GM13976 (cell line): Measurements from ENCODE around the gene TMOD2.

Source experiments
- DNase-seq: peaks from one replicate; pipeline ENCODE4 v3.0.0; 2012; ENCODE audit warnings: low spot score
- in situ Hi-C: fragments of 300-500 bp; cut with MboI; formaldehyde crosslinking; loops from one replicate; pipeline ENCODE4 v1.12.0; 2022; ENCODE audit warnings: low sequenced_read_pairs, mixed read lengths, inconsistent platforms; ENCODE audit not compliant: unreplicated experiment
- TF ChIP-seq, protein P1 (sequence below): IDR thresholded peaks from 2 replicates; pipeline ENCODE4 v1.5.1; 2012; ENCODE audit warnings: borderline replicate concordance, mild to moderate bottlenecking; ENCODE audit not compliant: insufficient read depth; ENCODE audit errors: extremely low read depth, missing control alignments, control extremely low read depth

Gene TMOD2

DNA sequence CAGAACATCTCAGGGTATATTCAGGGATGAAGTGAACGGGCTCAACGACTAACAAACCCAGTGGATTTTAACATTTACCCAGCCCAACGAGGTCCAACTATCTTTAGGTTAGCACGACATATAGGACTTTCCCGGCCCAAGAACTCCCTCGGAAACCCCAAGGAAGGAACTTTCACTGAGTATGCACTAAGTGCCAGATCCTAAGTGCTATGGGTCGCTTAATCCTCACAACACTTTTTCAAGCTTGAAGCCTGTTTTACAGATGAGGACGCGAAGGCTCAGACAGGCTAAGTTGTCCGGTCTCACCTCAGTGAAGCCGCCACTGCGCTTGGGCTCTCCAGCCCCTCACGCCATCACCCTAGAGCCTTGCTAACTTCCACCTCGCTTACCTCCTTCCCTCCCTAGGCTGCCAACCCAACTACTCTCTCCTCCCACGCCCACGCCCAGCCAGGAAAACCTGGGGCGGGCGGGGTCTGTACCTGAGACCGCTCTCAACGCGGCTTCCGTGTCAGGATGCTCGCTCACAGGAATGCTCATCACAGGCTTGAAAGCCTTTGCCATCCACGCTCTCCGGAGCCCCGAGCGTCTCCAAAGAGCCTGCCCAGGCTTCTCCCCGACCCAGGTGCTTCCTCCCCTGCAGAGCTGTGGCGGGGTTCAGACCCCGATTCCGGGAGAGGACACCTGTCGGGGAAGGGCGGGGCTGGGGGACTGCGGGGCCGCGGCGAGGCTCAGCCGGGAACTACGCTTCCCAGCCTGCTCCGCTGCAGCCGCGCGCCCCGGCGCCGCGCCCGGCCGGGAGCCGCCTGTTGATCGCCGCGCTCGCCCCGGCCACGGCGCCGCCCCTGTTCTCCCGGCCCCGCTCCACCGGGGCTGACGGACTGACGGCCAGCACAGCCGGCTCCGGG lies at the start of gene TMOD2:
Gene TMOD2 (plus strand): TSS at position 806 of the 905 bp plus-strand sequence. CDS start 14,845 bp downstream, outside the sequence.
- DNase-seq: peak; percentile 79
- in situ Hi-C loops: no loop called here
- TF ChIP-seq, protein P1, sequence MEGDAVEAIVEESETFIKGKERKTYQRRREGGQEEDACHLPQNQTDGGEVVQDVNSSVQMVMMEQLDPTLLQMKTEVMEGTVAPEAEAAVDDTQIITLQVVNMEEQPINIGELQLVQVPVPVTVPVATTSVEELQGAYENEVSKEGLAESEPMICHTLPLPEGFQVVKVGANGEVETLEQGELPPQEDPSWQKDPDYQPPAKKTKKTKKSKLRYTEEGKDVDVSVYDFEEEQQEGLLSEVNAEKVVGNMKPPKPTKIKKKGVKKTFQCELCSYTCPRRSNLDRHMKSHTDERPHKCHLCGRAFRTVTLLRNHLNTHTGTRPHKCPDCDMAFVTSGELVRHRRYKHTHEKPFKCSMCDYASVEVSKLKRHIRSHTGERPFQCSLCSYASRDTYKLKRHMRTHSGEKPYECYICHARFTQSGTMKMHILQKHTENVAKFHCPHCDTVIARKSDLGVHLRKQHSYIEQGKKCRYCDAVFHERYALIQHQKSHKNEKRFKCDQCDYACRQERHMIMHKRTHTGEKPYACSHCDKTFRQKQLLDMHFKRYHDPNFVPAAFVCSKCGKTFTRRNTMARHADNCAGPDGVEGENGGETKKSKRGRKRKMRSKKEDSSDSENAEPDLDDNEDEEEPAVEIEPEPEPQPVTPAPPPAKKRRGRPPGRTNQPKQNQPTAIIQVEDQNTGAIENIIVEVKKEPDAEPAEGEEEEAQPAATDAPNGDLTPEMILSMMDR: no peak

DNA sequence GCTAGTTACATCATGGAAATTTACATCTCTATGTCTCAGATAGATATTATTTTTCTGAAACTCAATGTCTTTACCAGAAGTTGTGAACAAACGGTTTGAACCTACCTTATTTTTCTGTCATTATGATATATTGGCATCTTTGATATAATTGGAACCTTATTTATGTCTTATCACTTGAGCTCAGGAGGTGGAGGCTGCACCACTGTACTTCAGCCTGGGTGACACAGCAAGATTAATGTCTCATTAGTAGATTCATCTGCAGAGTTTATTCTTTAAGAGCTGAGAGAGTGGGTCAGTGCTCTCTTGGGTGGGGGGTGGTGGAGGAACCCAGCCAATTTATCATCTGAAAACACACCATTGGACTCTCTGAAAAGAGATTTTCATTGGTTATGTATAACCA lies 48.7 kb upstream of the TMOD2 start:
- TF ChIP-seq, protein P1: no peak
- in situ Hi-C loops: no loop called here
- DNase-seq: no peak

DNA sequence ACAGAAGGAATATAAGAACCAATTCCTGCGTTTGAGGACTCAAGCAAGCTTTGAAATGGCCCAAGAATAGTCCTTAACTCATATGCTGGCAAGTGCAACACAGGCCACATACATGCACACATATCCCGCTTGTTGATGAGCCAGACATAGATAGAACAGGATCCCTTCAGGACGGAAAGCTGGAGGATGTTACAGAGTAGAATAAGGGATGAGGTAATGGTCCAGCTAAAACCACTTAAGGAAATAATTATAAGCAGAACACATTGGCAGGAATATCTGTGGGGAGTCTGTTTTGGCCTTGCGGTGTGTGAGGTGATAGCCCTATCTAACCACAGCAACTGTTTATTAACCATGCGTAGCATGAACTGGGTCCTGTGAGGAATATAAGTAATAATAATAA lies 45.1 kb upstream of the TMOD2 start:
- in situ Hi-C loops: no loop called here
- DNase-seq: no peak
- TF ChIP-seq, protein P1: no peak

DNA sequence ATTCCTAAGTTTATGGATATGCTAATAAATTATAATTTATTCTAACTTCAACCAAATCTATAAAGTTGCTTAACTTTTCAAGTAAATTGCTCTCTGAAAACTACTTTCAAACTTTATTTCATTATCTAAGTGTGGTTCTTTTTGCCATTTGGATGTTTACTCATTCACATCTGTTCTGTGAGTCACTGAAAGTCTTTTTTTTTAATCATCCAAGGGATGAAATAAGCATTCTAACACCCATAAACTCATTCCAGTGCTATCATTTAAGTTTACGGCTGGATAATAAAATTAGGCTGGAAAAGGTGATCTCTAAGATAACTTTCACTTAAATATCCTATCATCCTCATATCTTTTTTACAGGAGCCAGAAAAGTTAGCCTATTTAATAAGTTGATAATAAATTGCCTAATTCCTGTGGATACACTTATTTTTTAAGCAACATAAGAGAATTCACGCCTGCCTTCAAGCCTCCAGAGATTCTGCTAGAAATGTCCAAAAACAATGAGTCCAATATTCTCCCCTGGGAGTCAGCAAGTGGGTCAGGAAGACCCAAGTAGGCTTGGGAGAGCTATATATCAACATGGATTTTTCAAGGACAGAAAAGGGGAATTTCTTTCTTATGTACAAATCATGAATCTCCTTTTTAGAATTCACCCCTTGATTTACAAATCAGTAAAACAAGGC lies 44.3 kb upstream of the TMOD2 start:
- DNase-seq: no peak
- in situ Hi-C loops: no loop called here
- TF ChIP-seq, protein P1: no peak

DNA sequence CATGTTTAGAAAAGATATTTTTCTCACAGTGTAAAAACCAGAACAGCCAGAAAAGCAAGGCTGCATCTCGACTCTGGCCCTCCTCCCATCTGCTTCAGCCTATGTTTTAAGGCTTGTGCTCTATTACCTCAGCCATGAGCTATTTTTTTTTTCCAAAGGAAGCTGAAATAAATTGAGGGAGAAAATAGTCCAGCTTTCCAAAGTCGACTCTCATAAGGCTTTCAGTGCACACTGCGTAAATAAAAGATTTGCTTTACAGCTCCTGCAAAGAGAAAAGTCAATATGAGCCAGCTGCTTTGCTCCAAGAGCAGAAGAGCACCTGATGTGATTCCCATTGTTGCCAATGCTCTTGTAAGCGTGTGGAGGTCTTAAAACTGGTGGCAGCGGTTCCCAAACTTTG lies 43.4 kb upstream of the TMOD2 start:
- no peak for DNase-seq
- TF ChIP-seq, protein P1: no peak
- in situ Hi-C loops: no loop called here

DNA sequence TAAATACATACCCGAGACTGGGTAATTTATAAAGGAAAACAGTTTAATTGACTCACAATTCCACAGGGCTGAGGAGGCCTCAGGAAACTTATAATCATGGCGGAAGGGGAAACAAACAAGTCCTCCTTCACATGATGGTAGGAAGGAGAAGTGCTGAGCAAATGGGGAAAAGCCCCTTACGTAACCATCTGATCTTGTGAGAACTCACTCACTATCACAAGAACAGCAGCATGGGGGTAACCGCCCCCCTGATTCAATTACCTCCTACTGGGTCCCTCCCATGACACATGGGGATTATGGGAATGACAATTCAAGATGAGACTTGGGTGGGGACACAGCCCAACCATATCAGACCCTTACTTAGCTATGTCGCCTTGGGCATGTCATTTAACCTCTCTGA lies 42.4 kb upstream of the TMOD2 start:
- in situ Hi-C loops: no loop called here
- no peak for DNase-seq
- TF ChIP-seq, protein P1: no peak
